H1 (cell line): ENCODE data around the gene NR1H2. TPM values are rescaled to one million over a fixed set of nuclear protein-coding genes. Genes with fewer than 3 reads are reported as not detected.
"Not testable (repeated sequence)": the region's sequence is repeated elsewhere in the genome, so short reads cannot be mapped to it uniquely, and the experiment has no call there.

Experiments used
- CTCF ChIA-PET: fragments of 300-600 bp; sonication (Branson Sonifier 250); formaldehyde crosslinking; loops from one replicate; lab custom pipeline; 2021; ENCODE audit not compliant: partially characterized antibody; lab: Charles Lee
- POLR2A ChIA-PET: fragments of 300-600 bp; sonication (Branson Sonifier 250); formaldehyde crosslinking; loops from one replicate; lab custom pipeline; 2021; ENCODE audit warnings: inconsistent platforms; ENCODE audit not compliant: partially characterized antibody; lab: Charles Lee
- DNase-seq, 2 experiments: peaks; one replicate each; pipeline versions ENCODE4 v3.0.0 to v3.0.0-alpha.2; 2010 to 2022; ENCODE audit warnings: low spot score in 2 of 2, low read depth in 1 of 2, mixed read lengths in 1 of 2
- FAIRE-seq: peaks from 2 replicates; lab custom pipeline; 2011; peaks lifted over from hg19 to GRCh38; lab: Jason Lieb, UNC
- H2AFZ ChIP-seq: 2 replicates; pipeline ENCODE4 v1.8.1; 2012; ENCODE audit warnings: low read length, inconsistent platforms
- H2AK5ac ChIP-seq: 2 replicates; pipeline ENCODE4 v1.6.1; 2013; ENCODE audit warnings: low read depth, low read length
- H2BK120ac ChIP-seq: replicated peaks from 2 replicates; pipeline ENCODE3; 2013; ENCODE audit warnings: low read depth, low read length, inconsistent platforms
- H2BK12ac ChIP-seq: 2 replicates; pipeline ENCODE4 v1.6.1; 2013; ENCODE audit warnings: low read depth, low read length
- H2BK15ac ChIP-seq: 2 replicates; pipeline ENCODE4 v1.6.1; 2013; ENCODE audit warnings: low read length
- H2BK20ac ChIP-seq: 2 replicates; pipeline ENCODE4 v1.6.1; 2013; ENCODE audit warnings: low read length
- H2BK5ac ChIP-seq: 2 replicates; pipeline ENCODE4 v1.6.1; 2013; ENCODE audit warnings: low read depth, low read length
- H3K14ac ChIP-seq: 2 replicates; pipeline ENCODE4 v1.6.1; 2013; ENCODE audit warnings: inconsistent platforms; ENCODE audit not compliant: insufficient read length
- H3K18ac ChIP-seq: 2 replicates; pipeline ENCODE4 v1.6.1; 2013; ENCODE audit warnings: low read length; ENCODE audit errors: extremely low read depth
- H3K23ac ChIP-seq: 2 replicates; pipeline ENCODE4 v1.6.1; 2013; ENCODE audit warnings: inconsistent platforms; ENCODE audit not compliant: insufficient read length
- H3K23me2 ChIP-seq: 2 replicates; pipeline ENCODE4 v1.6.1; 2013; ENCODE audit warnings: low read depth, low read length
- H3K27ac ChIP-seq: 2 replicates; pipeline ENCODE4 v1.6.1; 2011; ENCODE audit warnings: low read depth, low read length, inconsistent platforms
- H3K27me3 ChIP-seq, 4 experiments: replicated peaks in 1 of 4; 1 replicate in 1 of 4; 2 replicates in 3 of 4; pipeline versions ENCODE4 v1.6.1 to v1.8.1; 2011 to 2013; ENCODE audit warnings: low read length in 3 of 4, mild to moderate bottlenecking in 3 of 4, inconsistent platforms in 2 of 4, mixed read lengths in 2 of 4, moderate library complexity in 1 of 4; ENCODE audit not compliant: control insufficient read depth in 3 of 4, insufficient read depth in 3 of 4; ENCODE audit errors: extremely low read depth in 1 of 4
- H3K36me3 ChIP-seq, 4 experiments: 2 replicates each; pipeline versions ENCODE4 v1.6.1 to v1.8.1; 2011 to 2013; ENCODE audit warnings: mild to moderate bottlenecking in 4 of 4, low read length in 3 of 4, moderate library complexity in 2 of 4, control low read depth in 1 of 4, inconsistent platforms in 1 of 4; ENCODE audit not compliant: insufficient read depth in 4 of 4, control insufficient read depth in 2 of 4
- H3K4ac ChIP-seq: replicated peaks from 2 replicates; pipeline ENCODE3; 2013; ENCODE audit warnings: low read length, low read depth, mixed read lengths, inconsistent platforms; ENCODE audit not compliant: insufficient read length
- H3K4me1 ChIP-seq, 4 experiments: replicated peaks in 1 of 4; 1 replicate in 1 of 4; 2 replicates in 3 of 4; pipeline versions ENCODE4 v1.6.1 to v1.8.1; 2011 to 2013; ENCODE audit warnings: low read length in 3 of 4, inconsistent platforms in 2 of 4, mixed read lengths in 1 of 4; ENCODE audit not compliant: insufficient read depth in 4 of 4, control insufficient read depth in 3 of 4
- H3K4me2 ChIP-seq, 2 experiments: 2 replicates each; pipeline versions ENCODE4 v1.6.1 to v1.8.1; 2011 to 2013; ENCODE audit warnings: low read depth in 2 of 2, low read length in 2 of 2, control low read depth in 1 of 2, inconsistent platforms in 1 of 2, mild to moderate bottlenecking in 1 of 2; ENCODE audit not compliant: insufficient read depth in 1 of 2
- H3K4me3 ChIP-seq, 4 experiments: fragments of 200-600, 300-600 bp in 1 of 4; sonication (generic), shearing (Covaris generic), sonication (Bioruptor Twin) in 1 of 4; 2 replicates each; pipeline versions ENCODE4 v1.5.1 to v1.8.1; 2011 to 2016; ENCODE audit warnings: low read length in 4 of 4, low read depth in 3 of 4, control low read depth in 2 of 4, inconsistent platforms in 2 of 4, mild to moderate bottlenecking in 2 of 4, mixed read lengths in 1 of 4, moderate library complexity in 1 of 4; ENCODE audit not compliant: insufficient read depth in 2 of 4; ENCODE audit errors: extremely low read depth in 1 of 4
- H3K56ac ChIP-seq: replicated peaks from 2 replicates; pipeline ENCODE3; 2013; ENCODE audit warnings: low read depth, mild to moderate bottlenecking, mixed read lengths, low read length, inconsistent platforms; ENCODE audit not compliant: insufficient read length
- H3K79me1 ChIP-seq: 2 replicates; pipeline ENCODE4 v1.6.1; 2013; ENCODE audit warnings: low read depth, low read length, control low read depth
- H3K79me2 ChIP-seq, 2 experiments: 2 replicates each; pipeline versions ENCODE4 v1.6.1 to v1.8.1; 2012 to 2013; ENCODE audit warnings: low read length in 2 of 2, mild to moderate bottlenecking in 2 of 2, inconsistent platforms in 1 of 2; ENCODE audit not compliant: insufficient read depth in 2 of 2, control insufficient read depth in 1 of 2
- H3K9ac ChIP-seq, 4 experiments: replicated peaks in 1 of 4; 1 replicate in 1 of 4; 2 replicates in 3 of 4; pipeline versions ENCODE4 v1.6.1 to v1.8.1; 2011 to 2013; ENCODE audit warnings: low read depth in 3 of 4, low read length in 3 of 4, control low read depth in 2 of 4, mild to moderate bottlenecking in 2 of 4, moderate library complexity in 2 of 4, inconsistent platforms in 1 of 4; ENCODE audit errors: extremely low read depth in 1 of 4
- H3K9me3 ChIP-seq, 2 experiments: 2 replicates each; pipeline versions ENCODE4 v1.6.1 to v1.8.1; 2012 to 2013; ENCODE audit warnings: mild to moderate bottlenecking in 2 of 2, moderate library complexity in 2 of 2, control low read depth in 1 of 2, inconsistent platforms in 1 of 2, low read depth in 1 of 2, low read length in 1 of 2, mixed read lengths in 1 of 2; ENCODE audit not compliant: insufficient read depth in 2 of 2
- H4K20me1 ChIP-seq, 2 experiments: replicated peaks in 1 of 2; 2 replicates each; pipeline versions ENCODE3 to v1.8.1; 2011 to 2013; ENCODE audit warnings: inconsistent platforms in 2 of 2, low read length in 2 of 2, mild to moderate bottlenecking in 1 of 2; ENCODE audit not compliant: insufficient read depth in 2 of 2, control insufficient read depth in 1 of 2
- H4K5ac ChIP-seq: 2 replicates; pipeline ENCODE4 v1.6.1; 2013; ENCODE audit warnings: low read length, low read depth, mixed read lengths, inconsistent platforms; ENCODE audit not compliant: insufficient read length
- H4K8ac ChIP-seq: 2 replicates; pipeline ENCODE4 v1.8.0; 2013; ENCODE audit warnings: mild to moderate bottlenecking, moderate library complexity, low read length, inconsistent platforms; ENCODE audit not compliant: insufficient read depth; ENCODE audit errors: extremely low read depth
- H4K91ac ChIP-seq: replicated peaks from 2 replicates; pipeline ENCODE3; 2013; ENCODE audit warnings: low read length, mixed read lengths, inconsistent platforms; ENCODE audit not compliant: insufficient read length
- BCL11A ChIP-seq, 2 experiments: IDR thresholded peaks; one replicate each; pipeline ENCODE4 v1.6.1; 2011; ENCODE audit warnings: low read depth in 2 of 2, low read length in 2 of 2, mild to moderate bottlenecking in 2 of 2
- EGR1 ChIP-seq: IDR thresholded peaks from 2 replicates; pipeline ENCODE4 v1.6.1; 2011; ENCODE audit warnings: low read depth, low read length, borderline replicate concordance
- HDAC6 ChIP-seq: IDR thresholded peaks from one replicate; pipeline ENCODE4 v1.7.1; 2012; ENCODE audit warnings: low read depth, mild to moderate bottlenecking, inconsistent platforms, low read length, moderate library complexity
- PHF8 ChIP-seq: fragments of 200-600 bp; sonication (generic); conservative IDR thresholded peaks from 2 replicates; pipeline ENCODE4 v1.7.1; 2012; ENCODE audit warnings: low read depth, mild to moderate bottlenecking, inconsistent platforms, low read length, moderate library complexity
- SIN3A ChIP-seq, 2 experiments: IDR thresholded peaks in 1 of 2; conservative IDR thresholded peaks in 1 of 2; 2 replicates each; pipeline ENCODE4 v1.6.1; 2011 to 2012; ENCODE audit warnings: low read length in 2 of 2, improper control_type of control experiment in 1 of 2, low read depth in 1 of 2, mild to moderate bottlenecking in 1 of 2
- SIRT6 ChIP-seq: IDR thresholded peaks from one replicate; pipeline ENCODE4 v1.7.1; 2012; ENCODE audit warnings: low read length, inconsistent platforms
- WGBS, 2 experiments: shearing (Covaris generic) in 1 of 2; methylation state at CpG; one replicate each; pipeline versions ENCODE4 v1.1.6 to v1.1.7; 2013 to 2015; ENCODE audit warnings: low lambda C conversion rate in 2 of 2, mixed read lengths in 2 of 2, inconsistent platforms in 1 of 2, low coverage in 1 of 2, missing lambda C conversion rate in 1 of 2; ENCODE audit not compliant: insufficient replicate concordance in 2 of 2, insufficient coverage in 1 of 2, insufficient read length in 1 of 2; ENCODE audit errors: extremely low coverage in 1 of 2, missing lambda C conversion rate in 1 of 2; 5-methylcytosine and 5-hydroxymethylcytosine counted together
- polyA plus RNA-seq, 7 experiments: library from polyadenylated mRNA; depleted of rRNA in 3 of 7; stranded (reverse) in 5 of 7; unstranded in 2 of 7; fragments of >200 nt in 5 of 7; fragments of 200-250 nt in 2 of 7; gene quantifications; 1 replicate in 5 of 7; 2 replicates in 1 of 7; 4 replicates in 1 of 7; pipeline versions ENCODE4 v1.2.1 to v1.2.3, GENCODE V29; 2011 to 2013; ENCODE audit warnings: missing spikeins in 2 of 7, mixed read lengths in 2 of 7
- total RNA-seq: library from RNA; stranded (reverse); fragmentation: NEBNext Ultra II Directional; extraction: Animal tissue kit (Norgen Biotek cat#: 25700); gene quantifications from 2 replicates; pipeline ENCODE4 v1.2.1, GENCODE V29; 2021
- TF ChIP-seq, protein P1 (sequence below), 3 experiments: IDR thresholded peaks; 1 replicate in 2 of 3; 2 replicates in 1 of 3; pipeline versions ENCODE4 v1.5.1 to v1.6.1; 2011; ENCODE audit warnings: low read length in 3 of 3, mild to moderate bottlenecking in 3 of 3, inconsistent platforms in 2 of 3, low read depth in 1 of 3, moderate library complexity in 1 of 3; ENCODE audit not compliant: insufficient read depth in 1 of 3; ENCODE audit errors: control extremely low read depth in 1 of 3
- TF ChIP-seq, protein P2 (sequence below): IDR thresholded peaks from 2 replicates; pipeline ENCODE4 v1.6.1; 2012; ENCODE audit warnings: inconsistent platforms

The NR1H2 gene
- total and polyA plus RNA-seq, 2 of the 8 experiments (the other 6 are each of a cell fraction or from before 2014, with no cell fraction given), result 40.3 to 47.5 TPM

DNA sequence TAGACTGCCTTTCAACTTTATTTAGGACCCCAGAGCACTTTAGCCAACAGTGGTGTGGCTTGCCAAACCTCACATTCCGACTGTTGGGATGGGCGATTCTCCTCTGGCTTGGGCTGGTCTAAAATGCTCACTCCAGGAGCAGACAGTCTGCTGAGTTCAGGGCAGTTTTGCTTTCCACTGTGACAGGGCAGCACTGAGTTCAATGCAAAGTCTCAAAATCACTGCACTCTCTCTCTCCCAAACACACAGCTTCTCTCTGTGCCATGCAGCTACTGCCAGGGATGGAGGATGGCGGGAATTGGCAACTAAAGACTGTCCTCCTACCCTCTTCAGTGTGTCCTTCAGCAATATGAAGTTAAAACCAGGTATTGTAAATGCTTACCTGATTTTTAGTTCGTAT is 24.0 kb upstream of the NR1H2 start (continued):
- TF ChIP-seq, protein P1, sequence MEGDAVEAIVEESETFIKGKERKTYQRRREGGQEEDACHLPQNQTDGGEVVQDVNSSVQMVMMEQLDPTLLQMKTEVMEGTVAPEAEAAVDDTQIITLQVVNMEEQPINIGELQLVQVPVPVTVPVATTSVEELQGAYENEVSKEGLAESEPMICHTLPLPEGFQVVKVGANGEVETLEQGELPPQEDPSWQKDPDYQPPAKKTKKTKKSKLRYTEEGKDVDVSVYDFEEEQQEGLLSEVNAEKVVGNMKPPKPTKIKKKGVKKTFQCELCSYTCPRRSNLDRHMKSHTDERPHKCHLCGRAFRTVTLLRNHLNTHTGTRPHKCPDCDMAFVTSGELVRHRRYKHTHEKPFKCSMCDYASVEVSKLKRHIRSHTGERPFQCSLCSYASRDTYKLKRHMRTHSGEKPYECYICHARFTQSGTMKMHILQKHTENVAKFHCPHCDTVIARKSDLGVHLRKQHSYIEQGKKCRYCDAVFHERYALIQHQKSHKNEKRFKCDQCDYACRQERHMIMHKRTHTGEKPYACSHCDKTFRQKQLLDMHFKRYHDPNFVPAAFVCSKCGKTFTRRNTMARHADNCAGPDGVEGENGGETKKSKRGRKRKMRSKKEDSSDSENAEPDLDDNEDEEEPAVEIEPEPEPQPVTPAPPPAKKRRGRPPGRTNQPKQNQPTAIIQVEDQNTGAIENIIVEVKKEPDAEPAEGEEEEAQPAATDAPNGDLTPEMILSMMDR (IDR thresholded peaks at IDR 0.05; ENCODE audit: control extremely low read depth in 1 of 3, insufficient read depth in 1 of 3, low read depth in 1 of 3, low read length in 3 of 3), result no peak
- TF ChIP-seq SIRT6 (no peak), HDAC6 (no peak), PHF8 (no peak), SIN3A (conservative IDR thresholded peaks at IDR 0.05 in 1 of 2, IDR thresholded peaks at IDR 0.05 in 1 of 2; ENCODE audit: low read depth in 1 of 2, low read length in 2 of 2) (no peak), EGR1 (no peak), BCL11A (IDR thresholded peaks at IDR 0.05; ENCODE audit: low read depth in 2 of 2, low read length in 2 of 2) (no peak)
- TF ChIP-seq, protein P2, sequence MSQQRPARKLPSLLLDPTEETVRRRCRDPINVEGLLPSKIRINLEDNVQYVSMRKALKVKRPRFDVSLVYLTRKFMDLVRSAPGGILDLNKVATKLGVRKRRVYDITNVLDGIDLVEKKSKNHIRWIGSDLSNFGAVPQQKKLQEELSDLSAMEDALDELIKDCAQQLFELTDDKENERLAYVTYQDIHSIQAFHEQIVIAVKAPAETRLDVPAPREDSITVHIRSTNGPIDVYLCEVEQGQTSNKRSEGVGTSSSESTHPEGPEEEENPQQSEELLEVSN, result no peak
- TF ChIP-seq, all 59 proteins: peak for 0

DNA sequence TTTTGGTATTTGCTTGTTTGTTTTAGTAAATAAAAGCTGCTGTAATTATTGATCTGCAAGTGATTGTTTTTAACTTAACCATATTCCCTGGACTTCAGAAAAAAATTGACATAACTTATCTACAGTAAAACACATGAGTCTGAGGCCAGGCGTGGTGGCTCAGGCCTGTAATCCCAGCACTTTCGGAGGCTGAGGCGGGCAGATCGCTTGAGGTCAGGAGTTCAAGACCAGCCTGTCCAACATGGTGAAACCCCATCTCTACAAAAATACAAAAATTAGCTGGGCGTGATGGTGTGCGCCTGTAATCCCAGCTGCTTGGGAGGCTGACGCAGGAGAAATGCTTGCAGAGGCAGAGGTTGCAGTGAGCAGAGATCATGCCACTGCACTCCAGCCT is 22.8 kb upstream of the NR1H2 start:
- not testable (repeated sequence) for H3K14ac ChIP-seq, H3K56ac ChIP-seq, H3K4me3 ChIP-seq, H4K20me1 ChIP-seq, H2BK120ac ChIP-seq, H4K91ac ChIP-seq, H3K18ac ChIP-seq, H2BK12ac ChIP-seq, H3K79me1 ChIP-seq, H3K36me3 ChIP-seq, H3K9me3 ChIP-seq, FAIRE-seq, H3K9ac ChIP-seq, H3K4me2 ChIP-seq, H2BK20ac ChIP-seq, H2BK5ac ChIP-seq, H3K23ac ChIP-seq, H2AFZ ChIP-seq, H2BK15ac ChIP-seq, H3K27me3 ChIP-seq, H4K5ac ChIP-seq, H3K4me1 ChIP-seq, H3K27ac ChIP-seq, DNase-seq, H3K4ac ChIP-seq, H2AK5ac ChIP-seq, H3K23me2 ChIP-seq, H4K8ac ChIP-seq, H3K79me2 ChIP-seq
- ChIA-PET CTCF (interaction anchor here (0.7 to 2.6 kb wide), 6 partner anchors 17 to 206 kb away, joined by 3 to 10 read pairs (median 3); partner anchors contain the start of gene KCNC3), POLR2A (interaction anchor here (0.7 to 1.5 kb wide), 3 partner anchors 20 to 591 kb away, joined by 3 to 6 read pairs (median 5); no protein-coding TSS in a partner anchor)
- WGBS, 2 experiments, result 95% methylated on average over 7 of the region's 7 CpGs; no CpG with 5 or more reads in 1 of the 2 experiments
